ENCODE results near the gene COL6A5. TPM values are rescaled to one million over a fixed set of nuclear protein-coding genes. Genes with fewer than 3 reads are reported as not detected.

The COL6A5 gene
- total and polyA plus RNA-seq, 2 of the 13 experiments (the other 11 are each of a cell fraction or from before 2014, with no cell fraction given): not detected

GRCh38 chr3:130425484-130425883 is 80.0 kb downstream of the COL6A5 start:
- Histone ChIP-seq H3K9ac (ENCODE audit: insufficient read depth, low read depth, low read length) (no peak overlapping the region), H3K4me3 (replicated peaks in 1 of 3; ENCODE audit: insufficient read depth in 1 of 3, low read depth in 2 of 3, low read length in 3 of 3) (no peak overlapping the region), H3K27me3 (ENCODE audit: control insufficient read depth in 1 of 2, insufficient read depth in 2 of 2, low read length in 2 of 2) (peaks cover 0 to 4% of the 10 kb centered on the region in 2 experiments; a peak in 2 of 5 replicates), H3K36me3 (replicated peaks in 1 of 2; ENCODE audit: control insufficient read depth in 1 of 2, insufficient read depth in 2 of 2, low read length in 2 of 2) (no peaks in the 10 kb centered on the region), H4K20me1 (ENCODE audit: insufficient read depth, low read length) (no peaks in the 10 kb centered on the region), H3K79me2 (ENCODE audit: insufficient read depth, low read length) (no peaks in the 10 kb centered on the region), H3K4me2 (ENCODE audit: low read depth, low read length) (no peak overlapping the region), H3K27ac (ENCODE audit: extremely low read length, insufficient read depth, low read length) (no peak overlapping the region), H3K9me3 (ENCODE audit: low read length) (no peaks in the 10 kb centered on the region), H3K4me1 (ENCODE audit: insufficient read depth, low read length) (no peaks in the 10 kb centered on the region), H2AFZ (ENCODE audit: low read length) (no peak overlapping the region)
- in situ Hi-C loops (cut with HindIII; ENCODE audit: extremely low pct_ligation_motif_present, low pct_unique_long_range_greater_than_20kb) (no loop called here), intact Hi-C loops (cut with micrococcal nuclease; ENCODE audit: unreplicated experiment) (no loop called here)
- TF ChIP-seq ZNF30 (CRISPR knock-in tag; IDR thresholded peaks at IDR 0.05): no peak
- no peak for TF ChIP-seq ZNF549 (CRISPR knock-in tag; IDR thresholded peaks at IDR 0.05)
- TF ChIP-seq NFATC3 (CRISPR knock-in tag; IDR thresholded peaks at IDR 0.05): no peak
- TF ChIP-seq NFE2L2 (IDR thresholded peaks at IDR 0.05; ENCODE audit: low read length): no peak
- TF ChIP-seq KDM4B (CRISPR knock-in tag; IDR thresholded peaks at IDR 0.05): no peak
- no peak for TF ChIP-seq TFDP1 (CRISPR knock-in tag; IDR thresholded peaks at IDR 0.05; ENCODE audit: borderline replicate concordance)
- no peak for TF ChIP-seq CCAR2 (optimal IDR thresholded peaks at IDR 0.05; ENCODE audit: low read depth, low read length)
- TF ChIP-seq HNRNPUL1 (IDR thresholded peaks at IDR 0.05; ENCODE audit: low read depth, low read length): no peak
- TF ChIP-seq MIER2 (CRISPR knock-in tag; IDR thresholded peaks at IDR 0.05): no peak
- no peak for TF ChIP-seq ZNF468 (CRISPR knock-in tag; IDR thresholded peaks at IDR 0.05)
- TF ChIP-seq ZNF281 (CRISPR knock-in tag; IDR thresholded peaks at IDR 0.05; ENCODE audit: borderline replicate concordance): no peak
- TF ChIP-seq NONO (IDR thresholded peaks at IDR 0.05): no peak
- TF ChIP-seq NONO (CRISPR knock-in tag; conservative IDR thresholded peaks at IDR 0.05): no peak
- TF ChIP-seq SYNCRIP (IDR thresholded peaks at IDR 0.05; ENCODE audit: insufficient read depth, low read depth, low read length): no peak
- no peak for TF ChIP-seq ZNF430 (CRISPR knock-in tag; IDR thresholded peaks at IDR 0.05)
- no peak for TF ChIP-seq ATF7-NPFF (CRISPR knock-in tag; IDR thresholded peaks at IDR 0.05; ENCODE audit: low read depth)
- no peak for TF ChIP-seq MNT (IDR thresholded peaks at IDR 0.05)
- no peak for TF ChIP-seq RBM22 (optimal IDR thresholded peaks at IDR 0.05; ENCODE audit: low read length)
- no peak for TF ChIP-seq SIN3A (IDR thresholded peaks at IDR 0.05; ENCODE audit: borderline replicate concordance, low read depth, low read length)
- TF ChIP-seq RFXAP (CRISPR knock-in tag; IDR thresholded peaks at IDR 0.05; ENCODE audit: borderline replicate concordance): no peak
- TF ChIP-seq SMARCC2 (IDR thresholded peaks at IDR 0.05): no peak
- DNase-seq (ENCODE audit: low spot score) (no peak), FAIRE-seq (no peak), ATAC-seq (no peak)
- CTCF ChIA-PET (ENCODE audit: low intra/inter-chr PET ratio, low total read pairs): no interaction called here
- no TSS peak for BruUV-seq (replicated peaks)
- POLR2A ChIA-PET: no interaction called here
- WGBS (ENCODE audit: low lambda C conversion rate): 11% methylated on average over 1 of the region's 1 CpG
